ENCODE measurements around the gene FGFR2.
A peak's percentile ranks its signal among the peaks of the same experiment; 100 is the strongest.
"Not testable (repeated sequence)": the region's sequence is repeated elsewhere in the genome, so short reads cannot be mapped to it uniquely, and the experiment has no call there.

The FGFR2 gene

GRCh38 chr10:121590772-121591171, 7.5 kb downstream of the FGFR2 start:
- no peak for DNase-seq (ENCODE audit: low spot score)

- no peak for DNase-seq (ENCODE audit: low spot score)
Observed at GRCh38 chr10:121589553-121589952, 8.7 kb downstream of the FGFR2 start.

DNA sequence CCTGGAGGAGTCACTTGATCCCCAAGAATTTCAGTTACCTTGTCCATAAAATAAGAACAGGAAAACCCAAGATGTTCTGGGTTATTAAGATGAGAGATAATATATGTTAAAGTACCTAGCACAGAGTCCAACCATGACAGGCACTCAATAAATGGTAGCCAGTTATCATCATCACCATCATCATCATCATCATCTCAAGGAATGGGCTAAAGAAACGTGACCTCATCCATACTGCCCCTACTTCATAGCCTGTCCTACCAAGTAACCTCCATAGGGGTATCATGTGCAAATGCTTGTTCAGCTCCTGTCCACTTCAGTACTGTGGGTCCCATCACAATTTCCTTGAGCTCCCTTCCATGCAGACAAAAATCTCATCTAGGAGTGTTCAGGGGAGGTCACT, 14.4 kb downstream of the FGFR2 start:
- no peak for DNase-seq (ENCODE audit: low spot score)

GRCh38 chr10:121583258-121583657, 15.0 kb downstream of the FGFR2 start:
- no peak for DNase-seq (ENCODE audit: low spot score)

DNA sequence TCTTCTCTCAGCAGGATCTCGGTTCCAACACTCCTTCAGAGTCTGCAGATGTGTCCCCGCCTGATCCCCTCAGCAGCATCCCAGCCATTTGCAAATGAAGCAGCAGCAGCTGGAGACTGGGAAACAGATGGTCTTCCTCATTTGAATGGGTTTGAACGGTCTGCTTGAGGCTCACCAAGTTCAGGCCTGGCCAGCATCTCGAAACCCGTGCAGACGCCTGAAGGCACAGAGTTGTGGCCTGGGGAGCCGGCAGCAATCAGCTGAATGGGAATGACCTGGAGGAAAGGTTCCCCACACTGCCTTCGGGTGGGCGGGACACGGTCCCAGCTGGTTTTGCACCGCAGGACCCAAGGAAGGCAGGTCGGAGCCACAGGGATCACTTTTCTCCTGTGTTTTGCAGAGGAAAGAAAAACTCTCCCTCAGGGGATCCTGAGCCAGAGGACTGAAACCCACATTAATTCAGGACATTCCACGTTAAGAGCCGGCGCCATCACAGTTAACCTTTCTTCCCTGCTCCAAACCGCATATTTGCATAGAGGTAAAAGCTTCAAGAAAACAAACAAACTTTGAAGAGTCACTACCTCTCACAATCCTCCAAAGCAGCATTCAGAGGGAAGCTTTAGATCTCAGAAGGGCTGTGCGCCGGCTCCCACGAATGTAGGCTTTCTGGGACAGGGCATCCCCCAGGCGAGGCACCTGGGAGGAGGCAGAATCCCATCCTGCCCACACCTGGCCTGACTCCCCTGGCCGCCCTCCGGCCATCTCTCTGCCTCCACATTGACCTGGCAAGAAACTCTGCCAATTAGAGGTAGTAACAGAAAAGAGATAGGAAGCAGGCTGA, 17.7 kb downstream of the FGFR2 start:
- DNase-seq (ENCODE audit: low spot score), result peak; percentile 82

GRCh38 chr10:121579656-121580055, 18.6 kb downstream of the FGFR2 start:
- peak; percentile 65 for DNase-seq (ENCODE audit: low spot score)

- no peak for DNase-seq (ENCODE audit: low spot score)
Observed at GRCh38 chr10:121578965-121579364, 19.3 kb downstream of the FGFR2 start.

DNA sequence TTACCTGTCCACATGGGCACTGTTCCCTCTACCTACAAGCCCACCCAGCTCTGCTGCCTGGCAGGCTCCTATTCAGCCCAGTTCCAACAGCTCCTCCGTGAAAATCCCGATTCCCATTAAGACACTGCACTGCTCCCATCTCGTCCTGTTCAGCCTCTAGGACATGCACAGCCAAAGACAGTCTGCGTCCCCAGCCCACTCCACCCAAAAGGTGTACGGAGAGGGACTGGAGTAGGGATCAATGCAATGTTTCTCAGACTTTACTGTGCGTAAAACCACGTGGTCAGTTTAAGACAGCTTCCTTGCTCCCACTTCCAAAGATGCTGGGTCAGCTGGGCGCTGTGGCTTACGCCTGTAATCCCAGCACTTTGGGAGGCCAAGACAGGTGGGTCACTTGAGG, 19.9 kb downstream of the FGFR2 start:
- DNase-seq (ENCODE audit: low spot score), result no peak

DNA sequence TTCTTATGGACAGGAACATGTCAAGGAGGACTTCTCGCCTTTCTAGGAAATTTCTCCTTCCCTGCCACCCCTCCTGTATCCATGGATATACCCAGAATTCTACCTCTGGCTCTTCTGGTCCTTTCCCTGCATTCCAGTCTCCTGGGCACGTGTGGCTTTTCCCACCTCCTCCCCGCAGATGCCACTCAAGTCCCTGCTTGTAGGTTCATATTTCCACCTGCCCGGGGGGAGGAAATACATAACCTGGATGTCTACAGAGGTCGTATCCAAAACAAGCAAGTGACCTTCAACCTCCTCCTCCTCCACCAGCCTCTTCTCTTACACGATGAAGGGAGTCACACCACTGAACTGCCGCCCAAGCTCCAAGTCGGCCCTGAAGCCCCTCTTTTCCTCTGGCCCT, 20.7 kb downstream of the FGFR2 start:
- no peak for DNase-seq (ENCODE audit: low spot score)

DNA sequence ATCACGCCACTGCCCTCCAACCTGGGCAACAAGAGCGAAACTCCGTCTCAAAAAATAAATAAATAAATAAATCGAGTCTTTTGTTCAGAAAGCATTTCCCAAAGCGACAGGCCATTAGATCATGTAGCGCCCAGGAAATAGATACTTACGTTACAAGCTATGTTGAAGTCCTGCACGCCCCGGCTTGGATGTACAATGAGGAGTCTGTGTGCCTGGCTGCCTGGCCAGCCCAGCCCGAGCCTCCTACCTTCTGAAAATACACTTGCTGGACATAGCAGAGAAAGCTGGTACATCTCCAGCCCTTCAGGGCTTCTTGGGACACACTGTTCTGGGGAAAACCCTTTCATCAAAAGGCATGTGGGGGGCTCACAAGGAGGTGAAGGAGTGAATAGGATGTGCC, 22.1 kb downstream of the FGFR2 start:
- no peak for DNase-seq (ENCODE audit: low spot score)

- DNase-seq (ENCODE audit: low spot score), result no peak
Observed at GRCh38 chr10:121574519-121575166, 23.6 kb downstream of the FGFR2 start.

DNA sequence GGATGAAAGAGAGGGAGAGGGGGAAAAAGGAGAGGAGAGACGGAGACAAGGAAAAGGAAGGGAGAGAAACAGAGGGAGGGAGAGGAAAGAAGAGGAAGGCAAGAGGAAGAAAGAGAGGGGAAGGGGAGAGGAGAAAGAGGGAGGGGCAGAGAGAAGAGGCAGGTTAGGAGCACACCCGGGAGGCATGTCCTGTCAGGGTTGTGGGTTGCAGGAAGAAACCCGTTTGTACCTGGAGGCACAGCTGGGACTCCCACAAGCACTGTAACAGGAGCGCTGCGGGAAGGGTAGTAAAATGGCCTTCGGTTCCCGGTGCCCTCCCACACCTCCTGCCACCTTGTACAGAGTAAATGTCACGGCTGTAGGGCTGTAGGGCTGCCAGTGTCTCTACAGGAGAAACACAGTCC, 24.7 kb downstream of the FGFR2 start:
- DNase-seq (ENCODE audit: low spot score), result no peak

GRCh38 chr10:121572859-121573537, 25.2 kb downstream of the FGFR2 start:
- no peak for DNase-seq (ENCODE audit: low spot score)

DNA sequence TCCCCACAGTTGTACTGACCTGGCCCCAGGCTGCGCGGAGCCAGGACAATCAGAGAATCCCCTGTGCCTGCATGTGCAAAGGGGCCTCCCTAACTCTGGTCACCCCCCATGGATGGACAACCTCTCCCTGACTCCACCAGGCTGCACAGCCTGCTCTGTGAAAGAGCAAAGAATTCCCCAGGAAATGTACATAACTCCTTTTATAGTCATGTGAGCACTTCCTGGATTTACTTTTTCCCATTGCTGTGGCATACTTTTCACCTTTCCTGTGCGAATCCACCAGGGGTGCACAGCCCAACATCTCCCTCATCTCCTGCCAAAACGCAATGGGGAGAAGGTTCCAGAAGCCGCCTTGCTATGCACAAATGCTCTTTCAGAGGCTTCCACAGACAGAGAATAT, 27.9 kb downstream of the FGFR2 start:
- DNase-seq (ENCODE audit: low spot score), result no peak

- DNase-seq (ENCODE audit: low spot score), result no peak
Observed at GRCh38 chr10:121568275-121568674, 30.0 kb downstream of the FGFR2 start.

GRCh38 chr10:121567569-121567968, 30.7 kb downstream of the FGFR2 start:
- DNase-seq (ENCODE audit: low spot score), result no peak

DNA sequence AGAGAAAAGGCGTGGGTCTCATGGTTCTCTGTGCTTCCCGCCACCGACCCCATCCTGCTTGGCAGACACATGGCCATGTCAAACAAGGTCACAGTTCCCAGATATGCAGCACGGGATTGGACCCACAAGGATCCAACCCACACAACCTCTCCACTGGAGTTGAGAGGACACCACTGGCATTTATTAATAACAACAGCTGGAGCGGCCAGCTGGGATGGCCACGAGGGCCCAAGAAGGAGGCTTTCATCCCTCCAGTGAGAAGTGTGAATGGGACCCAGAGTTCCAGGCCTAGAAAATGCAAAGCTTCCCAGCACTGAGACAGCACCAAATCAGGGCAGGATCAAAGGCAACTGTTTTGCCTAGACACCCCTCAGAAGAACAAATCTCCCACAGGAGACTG, 31.5 kb downstream of the FGFR2 start:
- DNase-seq (ENCODE audit: low spot score), result no peak

- DNase-seq (ENCODE audit: low spot score), result no peak
Observed at GRCh38 chr10:121559326-121560026, 38.8 kb downstream of the FGFR2 start.

DNA sequence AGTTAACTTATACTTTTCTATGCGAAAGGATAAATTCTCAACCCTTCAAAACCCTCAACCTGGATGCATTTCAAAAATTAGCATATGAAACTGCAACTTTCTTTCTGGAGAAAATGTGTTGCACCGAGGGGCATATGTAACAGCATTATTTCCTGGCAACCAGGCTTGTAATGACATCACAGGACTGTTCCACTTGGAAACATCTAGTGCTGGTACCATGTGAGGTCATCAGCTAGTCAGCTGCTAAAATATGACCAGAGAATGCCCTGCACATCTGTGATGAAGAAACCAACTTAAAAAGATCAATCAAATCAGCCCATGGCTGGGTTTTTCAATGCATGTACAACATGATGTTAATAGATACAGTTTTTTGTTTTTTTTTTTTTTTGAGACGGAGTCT, 40.0 kb downstream of the FGFR2 start:
- no peak for DNase-seq (ENCODE audit: low spot score)

- no peak for DNase-seq (ENCODE audit: low spot score)
Observed at GRCh38 chr10:121556918-121557573, 41.2 kb downstream of the FGFR2 start.

GRCh38 chr10:121556455-121556854, 41.8 kb downstream of the FGFR2 start:
- no peak for DNase-seq (ENCODE audit: low spot score)

GRCh38 chr10:121554916-121555315, 43.3 kb downstream of the FGFR2 start:
- not testable (repeated sequence) for DNase-seq (ENCODE audit: low spot score)

All from iPS-NIHi11 (cell line).